CD14-positive monocyte (primary cell): Measurements from ENCODE around the gene SERPINB8. TPM values are rescaled to one million over a fixed set of nuclear protein-coding genes. Genes with fewer than 3 reads are reported as not detected.
A peak's percentile ranks its signal among the peaks of the same experiment; 100 is the strongest.

ENCODE experiments used
- DNase-seq, 3 donors: peaks; one replicate each; pipeline ENCODE4 v3.0.0-alpha.2; 2011 to 2022
- H2AFZ ChIP-seq: 2 replicates; pipeline ENCODE4 v1.6.0; 2012; ENCODE audit warnings: mild to moderate bottlenecking, low read depth, low read length, inconsistent platforms; ENCODE audit not compliant: insufficient read depth, poor library complexity, severe bottlenecking
- H3K27ac ChIP-seq, 2 donors: 1 replicate in 1 of 2; 2 replicates in 1 of 2; pipeline ENCODE4 v1.5.1; 2012 to 2013; ENCODE audit warnings: low read length in 2 of 2, control low read depth in 1 of 2, inconsistent platforms in 1 of 2, low read depth in 1 of 2, mild to moderate bottlenecking in 1 of 2
- H3K27me3 ChIP-seq, 2 donors: one replicate each; pipeline versions ENCODE4 v1.6.0 to v1.6.1; 2011 to 2013; ENCODE audit warnings: low read length in 2 of 2; ENCODE audit not compliant: control insufficient read depth in 2 of 2, insufficient read depth in 2 of 2
- H3K36me3 ChIP-seq, 2 donors: replicated peaks in 1 of 2; 1 replicate in 1 of 2; 2 replicates in 1 of 2; pipeline versions ENCODE4 v1.5.1 to v1.6.1; 2012 to 2013; ENCODE audit warnings: low read length in 2 of 2, control low read depth in 1 of 2, inconsistent platforms in 1 of 2, mild to moderate bottlenecking in 1 of 2; ENCODE audit not compliant: insufficient read depth in 2 of 2, control insufficient read depth in 1 of 2
- H3K4me1 ChIP-seq, 2 donors: 1 replicate in 1 of 2; 2 replicates in 1 of 2; pipeline versions ENCODE4 v1.5.1 to v1.6.1; 2012 to 2013; ENCODE audit warnings: low read length in 2 of 2, control low read depth in 1 of 2, inconsistent platforms in 1 of 2, mild to moderate bottlenecking in 1 of 2, moderate library complexity in 1 of 2; ENCODE audit not compliant: insufficient read depth in 2 of 2, control insufficient read depth in 1 of 2
- H3K4me2 ChIP-seq: replicated peaks from 2 replicates; pipeline ENCODE3; 2012; ENCODE audit warnings: low read length, moderate library complexity, mild to moderate bottlenecking; ENCODE audit not compliant: poor library complexity, severe bottlenecking; ENCODE audit errors: extremely low read depth
- H3K4me3 ChIP-seq, 3 experiments: fragments of 200-600 bp in 1 of 3; sonication (generic) in 1 of 3; replicated peaks in 1 of 3; 1 replicate in 2 of 3; 2 replicates in 1 of 3; pipeline ENCODE4 v1.5.1; 2011 to 2013; ENCODE audit warnings: low read length in 3 of 3, mild to moderate bottlenecking in 3 of 3, control low read depth in 2 of 3, low read depth in 2 of 3, inconsistent platforms in 1 of 3, moderate library complexity in 1 of 3
- H3K79me2 ChIP-seq: 2 replicates; pipeline ENCODE4 v1.6.0; 2012; ENCODE audit warnings: mild to moderate bottlenecking, control low read depth, inconsistent platforms, low read length, moderate library complexity; ENCODE audit not compliant: insufficient read depth
- H3K9ac ChIP-seq: 2 replicates; pipeline ENCODE4 v1.6.0; 2017; ENCODE audit warnings: low read length, mild to moderate bottlenecking; ENCODE audit not compliant: insufficient read depth, poor library complexity, severe bottlenecking
- H3K9me3 ChIP-seq, 2 donors: replicated peaks in 1 of 2; 1 replicate in 1 of 2; 2 replicates in 1 of 2; pipeline versions ENCODE4 v1.5.1 to v1.6.1; 2012 to 2013; ENCODE audit warnings: low read length in 2 of 2, control low read depth in 1 of 2; ENCODE audit not compliant: control insufficient read depth in 1 of 2, insufficient read depth in 1 of 2
- H4K20me1 ChIP-seq: 2 replicates; pipeline ENCODE4 v1.6.0; 2012; ENCODE audit warnings: mild to moderate bottlenecking, low read length, control low read depth, moderate library complexity; ENCODE audit not compliant: insufficient read depth
- H3K27ac Mint-ChIP-seq, 7 donors: one replicate each; pipeline ENCODE4 v1.8.0; 2020; ENCODE audit warnings: mild to moderate bottlenecking in 7 of 7, mixed read lengths in 7 of 7, moderate library complexity in 6 of 7, inconsistent platforms in 2 of 7
- H3K27me3 Mint-ChIP-seq, 3 donors: one replicate each; pipeline ENCODE4 v1.8.0; 2021 to 2022; ENCODE audit warnings: low read depth in 3 of 3, mild to moderate bottlenecking in 3 of 3, mixed read lengths in 3 of 3, moderate library complexity in 3 of 3, inconsistent platforms in 1 of 3
- H3K36me3 Mint-ChIP-seq, 2 donors: one replicate each; pipeline ENCODE4 v1.8.0; 2020; ENCODE audit warnings: mixed read lengths in 2 of 2, inconsistent platforms in 1 of 2, mild to moderate bottlenecking in 1 of 2
- H3K4me1 Mint-ChIP-seq: one replicate; pipeline ENCODE4 v1.8.0; 2020; ENCODE audit warnings: mild to moderate bottlenecking, mixed read lengths
- H3K4me3 Mint-ChIP-seq, 2 donors: one replicate each; pipeline ENCODE4 v1.8.0; 2020; ENCODE audit warnings: mild to moderate bottlenecking in 2 of 2, mixed read lengths in 2 of 2, moderate library complexity in 1 of 2
- H3K9me3 Mint-ChIP-seq, 7 donors: one replicate each; pipeline ENCODE4 v1.8.0; 2020 to 2022; ENCODE audit warnings: mixed read lengths in 7 of 7, mild to moderate bottlenecking in 6 of 7, moderate library complexity in 6 of 7, inconsistent platforms in 2 of 7
- WGBS: methylation state at CpG from one replicate; pipeline ENCODE4 v1.1.5; 2013; ENCODE audit warnings: missing lambda C conversion rate; ENCODE audit not compliant: insufficient coverage; 5-methylcytosine and 5-hydroxymethylcytosine counted together
- intact Hi-C, 2 donors: fragments of 100-400 bp; cut with micrococcal nuclease; formaldehyde crosslinking; loops; one replicate each; pipeline versions ENCODE4 v1.15.0 to v1.15.1; 2023
- polyA plus RNA-seq, 3 donors: library from polyadenylated mRNA; depleted of rRNA in 1 of 3; unstranded in 2 of 3; stranded (reverse) in 1 of 3; fragments of 300-500 nt in 2 of 3; fragments of >200 nt in 1 of 3; fragmentation: Illumina TruSeq in 2 of 3; gene quantifications; 1 replicate in 2 of 3; 2 replicates in 1 of 3; pipeline ENCODE4 v1.2.3, GENCODE V29; 2012 to 2021
- TF ChIP-seq, protein P1 (sequence below): fragments of 200-600 bp; IDR thresholded peaks from one replicate; pipeline ENCODE4 v1.8.0; 2022; ENCODE audit warnings: antibody characterized with exemption, mild to moderate bottlenecking

The SERPINB8 gene
- polyA plus RNA-seq, 3 donors, result 30.3 to 141 (median 115) TPM

DNA sequence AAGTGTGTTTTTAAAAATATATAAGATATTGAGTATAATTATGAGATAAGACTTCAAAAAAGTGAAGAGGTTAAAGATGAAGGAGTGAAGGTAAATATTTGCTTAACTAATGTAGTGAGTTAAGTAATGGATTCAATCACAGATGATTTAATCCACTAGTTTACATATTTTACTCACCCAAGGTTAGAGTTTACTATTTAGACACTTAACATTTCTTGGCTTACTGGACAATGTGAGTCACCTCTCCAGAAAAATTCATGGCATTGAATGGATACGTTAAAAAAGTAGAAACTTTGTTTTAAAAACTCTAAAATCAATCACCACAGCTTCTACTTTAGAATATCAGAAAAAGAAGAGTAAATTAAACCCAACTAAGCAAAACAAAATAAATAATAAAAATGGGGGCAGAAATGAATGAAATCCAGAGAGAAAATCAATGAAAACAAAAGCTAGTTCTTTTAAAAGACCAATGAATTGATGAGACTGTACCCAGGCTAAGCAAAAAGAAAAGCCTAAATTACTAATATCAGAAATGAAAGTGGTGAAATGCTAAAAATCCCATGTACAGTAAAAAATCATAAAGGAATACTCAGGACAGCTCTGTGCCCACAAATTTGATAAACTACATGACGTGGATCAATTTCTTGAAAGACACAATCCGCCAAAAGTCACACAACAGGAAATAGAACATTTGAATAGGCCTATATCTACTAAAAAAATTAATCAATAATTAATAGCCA, 22.7 kb upstream of the SERPINB8 start:
- intact Hi-C loops, result no loop called here
- Mint-ChIP-seq H3K27ac (peak overlapping the region in 1 of 7 donors; percentile 4), H3K9me3 (peaks cover 0 to 4% (median 2%) of the 10 kb centered on the region in 7 donors), H3K4me1 (peaks cover 15% of the 10 kb centered on the region), H3K4me3 (no peak overlapping the region), H3K27me3 (peaks cover 2 to 5% (median 4%) of the 10 kb centered on the region in 3 donors), H3K36me3 (no peaks in the 10 kb centered on the region)
- DNase-seq, result no peak
- Histone ChIP-seq H3K4me1 (peaks cover 5 to 9% of the 10 kb centered on the region in 2 donors), H3K36me3 (no peaks in the 10 kb centered on the region), H3K4me2 (no peak overlapping the region), H3K9me3 (no peaks in the 10 kb centered on the region), H3K27ac (no peak overlapping the region), H3K27me3 (no peaks in the 10 kb centered on the region), H3K4me3 (no peak overlapping the region), H3K9ac (no peak overlapping the region), H3K79me2 (no peaks in the 10 kb centered on the region), H4K20me1 (no peaks in the 10 kb centered on the region), H2AFZ (no peak overlapping the region)
- WGBS, result no CpG with 5 or more reads among the region's 3 CpGs
- TF ChIP-seq, protein P1, sequence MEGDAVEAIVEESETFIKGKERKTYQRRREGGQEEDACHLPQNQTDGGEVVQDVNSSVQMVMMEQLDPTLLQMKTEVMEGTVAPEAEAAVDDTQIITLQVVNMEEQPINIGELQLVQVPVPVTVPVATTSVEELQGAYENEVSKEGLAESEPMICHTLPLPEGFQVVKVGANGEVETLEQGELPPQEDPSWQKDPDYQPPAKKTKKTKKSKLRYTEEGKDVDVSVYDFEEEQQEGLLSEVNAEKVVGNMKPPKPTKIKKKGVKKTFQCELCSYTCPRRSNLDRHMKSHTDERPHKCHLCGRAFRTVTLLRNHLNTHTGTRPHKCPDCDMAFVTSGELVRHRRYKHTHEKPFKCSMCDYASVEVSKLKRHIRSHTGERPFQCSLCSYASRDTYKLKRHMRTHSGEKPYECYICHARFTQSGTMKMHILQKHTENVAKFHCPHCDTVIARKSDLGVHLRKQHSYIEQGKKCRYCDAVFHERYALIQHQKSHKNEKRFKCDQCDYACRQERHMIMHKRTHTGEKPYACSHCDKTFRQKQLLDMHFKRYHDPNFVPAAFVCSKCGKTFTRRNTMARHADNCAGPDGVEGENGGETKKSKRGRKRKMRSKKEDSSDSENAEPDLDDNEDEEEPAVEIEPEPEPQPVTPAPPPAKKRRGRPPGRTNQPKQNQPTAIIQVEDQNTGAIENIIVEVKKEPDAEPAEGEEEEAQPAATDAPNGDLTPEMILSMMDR, result no peak

DNA sequence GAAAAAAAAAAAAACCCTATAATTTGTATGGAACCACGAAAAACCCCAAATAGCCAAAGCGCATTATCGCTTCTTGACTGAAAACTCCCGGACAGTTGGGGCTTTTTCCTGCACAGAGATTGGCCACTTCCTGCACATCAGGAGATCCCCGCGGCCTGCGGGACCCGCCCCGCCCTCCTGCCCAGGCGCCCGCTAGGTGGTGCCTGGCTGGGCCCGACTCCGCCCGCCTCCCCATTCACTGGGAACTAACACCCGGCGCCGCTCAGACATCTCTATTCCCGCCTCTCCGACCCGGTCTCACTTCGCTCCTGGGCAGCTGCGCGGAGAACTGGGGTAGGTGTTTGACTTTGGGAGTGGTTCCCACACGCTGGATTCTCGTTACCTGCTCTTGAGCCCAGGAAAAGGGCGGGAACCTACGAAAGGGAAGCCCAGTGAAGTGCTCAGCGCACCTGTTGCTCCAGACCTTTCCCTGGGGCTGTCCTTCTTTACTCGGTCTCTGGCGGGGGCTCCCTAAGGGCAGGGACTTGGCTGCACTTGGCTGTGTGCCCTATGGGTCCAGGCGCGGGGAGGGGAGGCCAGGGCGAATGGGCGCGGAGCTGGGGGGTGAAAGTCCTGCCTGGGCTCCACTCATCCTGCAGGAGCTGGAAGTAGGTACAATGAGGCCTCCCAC, 20.7 kb upstream of the SERPINB8 start, which contains the start of gene HMSD:
Gene HMSD (plus strand): TSS at position 234 of the 670 bp plus-strand sequence. CDS start 4,155 bp downstream, outside the sequence.
- Mint-ChIP-seq H3K4me1 (peaks cover 18% of the 10 kb centered on the region), H3K9me3 (peaks cover 0 to 4% (median 2%) of the 10 kb centered on the region in 7 donors), H3K27ac (no peak within 1 kb of the TSS), H3K27me3 (peaks cover 0 to 4% (median 2%) of the 10 kb centered on the region in 3 donors), H3K4me3 (peak within 1 kb of the TSS; percentile 66 to 83), H3K36me3 (no peaks in the 10 kb centered on the region)
- intact Hi-C loops, result no loop called here
- TF ChIP-seq, protein P1, result peak; percentile 57
- Histone ChIP-seq H4K20me1 (no peaks in the 10 kb centered on the region), H3K9me3 (no peaks in the 10 kb centered on the region), H3K79me2 (no peaks in the 10 kb centered on the region), H3K4me1 (peaks cover 9 to 10% of the 10 kb centered on the region in 2 donors), H2AFZ (peak within 1 kb of the TSS; percentile 74), H3K4me3 (peak within 1 kb of the TSS in 1 of 3 experiments; percentile 51), H3K27ac (no peak within 1 kb of the TSS), H3K9ac (no peak within 1 kb of the TSS), H3K27me3 (no peaks in the 10 kb centered on the region), H3K4me2 (peak within 1 kb of the TSS; percentile 59), H3K36me3 (no peaks in the 10 kb centered on the region)
- WGBS, result 22% methylated on average over 35 of the region's 35 CpGs
- peak in 2 of 3 donors; percentile 60 to 86 for DNase-seq
